GM18951 (cell line): ENCODE results near the gene HOXB4.

Source experiments
- POLR2A ChIP-seq: IDR thresholded peaks from 4 replicates; pipeline ENCODE4 v1.6.1; 2011; ENCODE audit warnings: mild to moderate bottlenecking; ENCODE audit not compliant: insufficient read length, insufficient read depth; ENCODE audit errors: extremely low read depth
- in situ Hi-C: fragments of 300-500 bp; cut with MboI; formaldehyde crosslinking; loops from one replicate; pipeline ENCODE4 v1.12.0; 2022; ENCODE audit warnings: low sequenced_read_pairs, mixed read lengths, inconsistent platforms; ENCODE audit not compliant: unreplicated experiment

Gene HOXB4

GRCh38 chr17:48577946-48578615, at the start of gene HOXB4:
Gene HOXB4, minus strand, starts transcription at chr17:48578350. Its CDS starts 31 bp downstream, at chr17:48578319.
- TF ChIP-seq POLR2A: no peak
- in situ Hi-C loops: no loop called here

DNA sequence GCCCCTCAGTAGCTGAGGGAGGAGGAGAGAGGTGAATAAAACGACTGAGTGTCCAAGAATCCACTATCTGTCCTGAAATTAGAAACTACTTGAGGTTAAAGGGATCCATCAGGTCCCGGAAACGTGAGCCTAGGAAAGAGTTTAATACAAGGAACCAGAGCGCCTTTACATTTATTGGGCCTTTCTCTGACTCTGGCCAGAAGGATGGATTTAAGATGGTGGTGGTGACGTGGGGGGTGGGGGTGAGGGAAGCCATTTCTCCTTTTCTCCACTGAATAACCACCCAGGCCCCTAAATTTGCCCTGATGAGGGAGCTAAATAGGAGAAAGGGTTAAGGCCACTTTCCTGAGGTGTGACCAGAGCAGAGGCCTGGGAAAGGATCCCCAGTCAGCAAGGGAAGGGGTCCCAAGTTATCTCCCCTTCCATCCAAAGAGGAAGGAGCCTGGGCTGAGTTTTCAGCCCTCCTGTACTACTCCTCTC, 49.0 kb upstream of the HOXB4 start:
- no peak for TF ChIP-seq POLR2A
- in situ Hi-C loops: no loop called here

DNA sequence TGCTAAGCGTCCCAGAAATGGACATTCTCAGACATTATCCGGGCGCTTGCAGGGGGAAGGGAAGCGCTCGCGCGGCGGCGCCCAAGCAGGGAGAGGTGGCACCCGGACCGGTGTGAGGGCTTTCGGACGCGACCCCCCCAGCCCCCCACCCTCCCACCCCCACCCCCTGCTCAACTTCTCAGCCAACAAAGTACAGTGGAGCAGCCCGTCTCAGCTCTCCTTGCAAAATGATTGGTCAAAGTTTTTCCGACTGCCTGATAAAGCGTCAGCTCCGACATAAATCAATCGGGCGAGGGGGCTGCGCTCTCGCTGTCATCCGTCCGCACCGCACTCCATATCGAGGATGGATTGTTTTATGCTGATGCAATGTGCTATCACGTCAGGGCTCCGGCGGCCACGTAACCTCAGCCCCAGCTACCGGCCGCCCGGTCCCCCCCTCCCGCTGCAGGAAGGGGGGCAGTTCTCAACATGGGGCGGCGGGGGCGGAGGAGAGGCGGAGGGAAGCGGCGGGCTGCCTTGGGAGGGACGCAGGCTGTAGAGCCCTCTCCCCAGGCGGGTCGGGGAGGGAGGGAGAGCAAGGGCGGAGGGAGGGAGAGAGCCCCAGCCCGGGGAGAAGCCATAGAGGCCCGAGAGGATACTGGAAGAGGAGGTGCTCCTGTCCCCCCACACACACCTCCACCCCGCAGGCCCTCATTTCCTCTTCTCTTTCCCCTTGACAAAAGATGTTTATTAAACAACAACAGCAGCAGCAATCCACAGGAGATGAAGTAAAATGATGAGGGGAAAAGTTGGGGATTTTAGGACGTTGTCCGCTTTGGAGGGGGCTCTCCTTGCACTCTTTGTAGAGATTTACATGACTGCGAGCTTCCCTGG, 48.3 kb upstream of the HOXB4 start, which contains the start of gene HOXB9:
Gene HOXB9 (minus strand): TSS at position 114 of the 873 bp plus-strand sequence. CDS start 89 bp downstream, at position 25.
- TF ChIP-seq POLR2A: no peak
- in situ Hi-C loops: no loop called here

DNA sequence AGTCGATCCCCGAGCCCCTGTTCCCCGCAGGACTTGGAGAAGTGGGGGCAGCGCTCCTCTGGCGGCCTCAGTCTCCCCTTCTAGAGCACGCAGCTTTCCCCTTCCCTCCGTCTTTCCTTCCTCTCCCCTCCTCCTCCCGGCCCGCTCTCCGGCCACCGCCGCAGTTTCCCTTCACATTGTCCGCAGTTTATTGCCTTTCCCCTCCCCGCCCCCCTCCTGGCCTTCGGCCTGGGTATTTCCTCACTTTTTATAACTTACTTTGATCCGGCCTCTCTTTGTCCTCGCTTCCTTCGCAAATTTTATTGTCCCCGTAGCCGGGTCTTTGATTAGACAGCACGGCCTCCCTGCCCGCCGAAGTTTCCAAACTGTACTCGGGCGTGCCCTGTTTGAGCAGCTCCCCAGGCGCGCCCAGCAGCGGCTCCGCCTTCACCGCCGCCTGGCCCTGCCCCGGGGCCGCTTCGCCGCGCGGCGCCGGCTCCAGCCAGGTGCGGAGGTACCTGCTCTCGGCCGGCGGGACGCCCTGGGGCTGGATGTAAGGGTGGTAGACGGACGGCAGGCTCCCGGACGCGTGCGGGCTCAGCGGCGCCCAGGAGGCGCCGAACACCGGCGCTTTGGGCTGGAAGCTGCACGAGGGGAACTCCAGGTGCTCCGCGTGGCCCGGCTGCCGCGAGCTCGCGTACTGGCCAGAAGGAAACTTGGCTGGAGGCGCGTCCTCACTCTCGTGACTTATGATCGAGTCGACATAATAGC, 47.5 kb upstream of the HOXB4 start:
- in situ Hi-C loops: no loop called here
- no peak for TF ChIP-seq POLR2A

GRCh38 chr17:48624544-48625494, 46.7 kb upstream of the HOXB4 start:
- TF ChIP-seq POLR2A: no peak
- in situ Hi-C loops: no loop called here

- TF ChIP-seq POLR2A: no peak
- in situ Hi-C loops: no loop called here
These were observed 46.0 kb upstream of the HOXB4 start for GRCh38 chr17:48624118-48624517.

- no peak for TF ChIP-seq POLR2A
- in situ Hi-C loops: no loop called here
These were observed 45.4 kb upstream of the HOXB4 start for GRCh38 chr17:48623583-48623982.

- in situ Hi-C loops: no loop called here
- TF ChIP-seq POLR2A: no peak
These were observed 44.7 kb upstream of the HOXB4 start for GRCh38 chr17:48622857-48623256.

GRCh38 chr17:48621410-48622392, 43.6 kb upstream of the HOXB4 start:
- in situ Hi-C loops: no loop called here
- TF ChIP-seq POLR2A: no peak

DNA sequence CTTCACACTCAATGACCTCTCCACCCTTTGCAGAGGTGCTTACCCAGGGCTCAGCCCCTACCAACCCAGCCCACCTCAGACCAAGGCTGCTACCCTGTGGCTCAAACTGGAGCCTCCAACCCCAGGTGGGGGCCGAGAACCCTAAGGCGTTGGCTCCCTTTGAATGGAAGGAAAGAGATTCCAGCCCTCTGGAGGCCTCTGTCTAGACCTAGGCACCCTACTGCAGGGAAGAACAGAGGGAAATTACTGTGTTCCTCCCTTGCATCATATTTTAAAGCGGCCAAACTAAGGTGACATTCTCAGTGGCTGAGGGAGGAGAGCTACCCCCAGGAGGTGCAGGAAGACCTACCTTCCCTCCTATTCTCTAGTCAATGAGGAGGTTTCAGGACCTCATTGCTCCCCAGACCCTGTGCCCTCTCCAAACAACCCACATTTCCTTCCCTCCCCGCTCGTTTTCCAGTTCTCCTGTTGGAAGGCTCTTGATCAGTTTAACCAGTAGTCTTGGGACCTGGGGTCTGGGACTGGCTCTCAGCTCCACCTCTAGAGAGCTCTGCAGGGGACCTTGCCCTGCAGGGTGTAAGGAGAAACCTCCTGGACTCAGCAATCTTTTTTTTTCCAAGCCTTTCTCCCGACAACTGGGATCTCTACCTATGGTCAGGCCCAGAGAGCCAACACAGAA, 42.5 kb upstream of the HOXB4 start:
- no peak for TF ChIP-seq POLR2A
- in situ Hi-C loops: no loop called here
